Spleen (tissue), 7 donors: Measurements from ENCODE around the gene PLXNA1.

ENCODE experiments used
- CTCF ChIP-seq, 11 experiments: fragments of 200-600 bp in 7 of 11; fragments of 450-650 bp in 4 of 11; sonication (generic) in 4 of 11; IDR thresholded peaks in 8 of 11; conservative IDR thresholded peaks in 3 of 11; 1 replicate in 7 of 11; 2 replicates in 4 of 11; pipeline versions ENCODE4 v1.4.0 to v1.8.0; 2016 to 2021; ENCODE audit warnings: antibody characterized with exemption in 11 of 11, inconsistent platforms in 4 of 11, mild to moderate bottlenecking in 1 of 11
- POLR2A ChIP-seq, 3 donors: fragments of 450-650 bp; IDR thresholded peaks; one replicate each; pipeline ENCODE4 v1.5.1; 2017; ENCODE audit warnings: antibody characterized with exemption in 3 of 3, mild to moderate bottlenecking in 1 of 3
- POLR2AphosphoS5 ChIP-seq, 3 donors: sonication (generic); formaldehyde crosslinking; IDR thresholded peaks; one replicate each; pipeline ENCODE4 v1.5.1; 2017; ENCODE audit warnings: antibody characterized with exemption in 3 of 3
- donor health status: DM: no; HTN: no; CAD: no; lungs with moderate emphysema.
- donor health status: DM: no; HTN: no; CAD: no.
- donor health status: DM: no; HTN: no; CAD: no.

- TF ChIP-seq CTCF (IDR thresholded peaks at IDR 0.05 in 8 of 11, conservative IDR thresholded peaks at IDR 0.05 in 3 of 11): no peak
- no peak for TF ChIP-seq POLR2AphosphoS5 (IDR thresholded peaks at IDR 0.05)
- no peak for TF ChIP-seq POLR2A (IDR thresholded peaks at IDR 0.05)
These were observed 25.3 kb downstream of the PLXNA1 start for GRCh38 chr3:127008236-127008635.
